ENCODE data around the gene MED13L.

Gene MED13L

DNA sequence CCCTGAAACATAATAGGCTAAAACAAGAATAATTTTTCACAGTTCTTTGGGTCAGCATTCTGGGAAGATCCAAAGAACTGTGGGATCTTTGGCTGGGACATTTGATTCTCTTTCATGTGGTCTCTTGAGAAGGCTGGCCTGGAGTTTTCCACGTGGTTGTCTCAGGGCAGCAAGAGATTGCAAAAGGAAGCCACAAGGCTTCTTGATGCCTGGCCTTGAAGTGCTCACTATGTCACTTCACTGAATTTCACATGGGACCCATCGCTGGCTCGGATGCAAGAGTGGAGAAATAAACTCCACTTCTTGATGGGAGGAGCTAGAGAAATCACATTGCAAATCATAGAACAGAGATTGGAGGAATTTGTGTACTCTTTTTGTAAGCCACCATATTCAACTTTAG lies 343.4 kb downstream of the MED13L start:
- FAIRE-seq = no peak

DNA sequence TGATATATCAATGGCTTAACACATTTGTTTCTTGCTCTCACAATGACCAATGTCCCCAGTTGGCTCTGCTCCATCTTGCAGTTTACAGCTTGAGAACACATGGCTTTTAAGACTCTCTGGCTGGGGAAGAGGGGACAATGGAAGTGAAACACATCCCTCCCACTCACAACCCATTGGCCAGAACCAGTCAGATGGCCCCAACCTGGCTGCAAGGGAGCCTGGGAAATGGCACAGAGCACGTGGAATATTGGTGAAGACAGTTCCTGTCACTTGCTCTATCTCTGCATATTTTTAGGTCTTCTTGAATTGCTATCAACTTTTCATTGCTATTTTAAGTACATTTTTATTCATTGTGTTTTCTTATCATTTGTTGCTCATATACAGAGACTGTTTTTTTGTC lies 345.4 kb downstream of the MED13L start:
- no peak for FAIRE-seq

DNA sequence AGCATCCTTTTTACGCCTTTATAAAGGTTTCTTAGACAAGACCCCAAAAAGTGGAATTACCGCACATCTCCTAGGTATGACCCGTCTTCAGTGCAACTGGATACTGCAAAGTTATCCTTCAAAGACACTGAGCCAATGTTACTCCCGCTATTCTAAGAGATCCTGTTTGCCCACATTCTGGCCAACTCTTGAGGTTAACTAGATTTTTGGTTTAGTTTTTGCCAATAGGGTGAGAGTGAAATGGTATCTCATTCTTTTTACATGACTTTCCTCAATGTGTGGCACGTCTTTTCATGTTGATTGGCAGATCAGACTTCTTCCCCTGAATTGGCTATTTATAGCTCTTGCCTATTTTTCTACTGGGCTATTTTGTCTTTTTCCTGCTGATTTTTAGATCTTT lies 347.2 kb downstream of the MED13L start:
- FAIRE-seq = no peak

DNA sequence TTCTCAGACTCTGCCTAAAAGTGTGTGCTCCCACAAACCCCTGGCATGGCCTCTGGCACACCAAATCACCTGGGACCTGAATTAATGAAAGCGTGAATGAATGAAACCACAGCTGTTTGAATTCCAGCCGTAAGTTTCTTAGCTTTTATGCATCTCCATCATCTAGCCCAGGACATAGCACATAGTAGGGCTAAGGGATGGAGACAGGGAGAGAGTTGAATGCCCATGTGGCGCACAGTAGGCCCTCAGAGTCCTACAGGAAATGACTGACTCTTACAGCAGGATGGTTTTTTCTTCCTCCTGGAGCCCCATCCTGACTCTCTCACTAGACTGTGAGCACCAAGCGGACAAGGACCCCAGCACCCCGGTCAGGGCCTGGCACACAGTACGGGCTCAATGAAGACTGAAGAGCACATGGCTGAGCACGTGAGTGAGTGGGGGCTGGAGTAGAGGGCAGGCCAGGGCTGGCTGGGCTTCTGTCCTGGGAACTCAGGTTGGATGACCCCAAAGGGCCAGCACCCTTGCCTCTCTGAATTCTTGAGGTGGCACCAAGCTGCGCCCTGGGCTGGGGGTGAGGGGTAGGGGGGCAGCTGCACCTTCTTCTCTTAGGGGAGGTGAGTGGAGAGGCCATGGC lies 351.3 kb downstream of the MED13L start:
- FAIRE-seq = no peak

DNA sequence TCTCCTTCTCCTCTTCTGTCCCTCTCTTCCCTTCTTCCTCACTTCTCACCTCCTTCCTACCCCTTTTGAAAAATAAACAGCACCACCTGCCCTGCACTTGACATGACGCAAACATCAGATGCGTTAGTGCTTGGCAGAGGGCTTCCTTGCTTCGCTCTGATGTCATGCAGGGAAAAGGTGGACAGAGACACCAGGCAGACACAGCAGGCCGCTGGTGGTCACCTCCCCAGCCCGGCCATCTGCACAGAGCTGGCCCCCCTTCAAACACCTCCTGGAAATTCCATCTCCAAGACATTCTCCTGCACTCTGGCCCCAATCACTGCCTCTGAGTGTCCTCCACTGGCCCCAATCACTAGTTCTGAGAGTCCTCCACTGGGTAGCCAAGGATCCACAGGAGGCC lies 353.6 kb downstream of the MED13L start:
- FAIRE-seq = no peak

DNA sequence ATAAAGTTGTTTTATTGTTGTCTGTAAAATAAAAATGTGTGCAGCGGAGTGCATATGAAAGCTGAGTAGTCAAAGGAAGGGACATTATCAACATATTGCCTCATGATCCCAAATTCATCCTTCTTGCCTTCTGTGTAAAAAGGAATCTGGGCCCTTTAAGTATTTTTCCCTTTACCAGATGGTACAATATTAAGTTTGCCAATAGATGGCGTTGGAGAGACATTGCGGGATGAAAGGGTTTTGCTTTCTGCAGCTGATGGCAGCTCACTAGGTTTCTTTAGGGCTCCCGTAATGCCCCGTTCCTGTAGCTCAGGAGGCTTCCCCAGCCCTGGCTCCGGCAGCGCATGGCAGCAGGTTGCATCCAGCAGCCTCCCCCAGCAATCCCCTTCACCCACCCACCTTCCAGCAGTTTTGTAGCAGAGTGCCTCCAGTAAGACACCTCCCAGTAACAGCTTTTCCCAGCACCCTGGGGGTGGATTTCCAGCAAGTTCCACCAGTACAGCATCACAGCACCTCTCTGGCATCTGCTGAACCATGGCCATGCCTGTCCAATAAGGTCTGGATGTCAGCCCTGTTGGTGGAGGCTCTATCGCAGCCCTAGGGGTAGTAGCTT lies 354.4 kb downstream of the MED13L start:
- no peak for FAIRE-seq

DNA sequence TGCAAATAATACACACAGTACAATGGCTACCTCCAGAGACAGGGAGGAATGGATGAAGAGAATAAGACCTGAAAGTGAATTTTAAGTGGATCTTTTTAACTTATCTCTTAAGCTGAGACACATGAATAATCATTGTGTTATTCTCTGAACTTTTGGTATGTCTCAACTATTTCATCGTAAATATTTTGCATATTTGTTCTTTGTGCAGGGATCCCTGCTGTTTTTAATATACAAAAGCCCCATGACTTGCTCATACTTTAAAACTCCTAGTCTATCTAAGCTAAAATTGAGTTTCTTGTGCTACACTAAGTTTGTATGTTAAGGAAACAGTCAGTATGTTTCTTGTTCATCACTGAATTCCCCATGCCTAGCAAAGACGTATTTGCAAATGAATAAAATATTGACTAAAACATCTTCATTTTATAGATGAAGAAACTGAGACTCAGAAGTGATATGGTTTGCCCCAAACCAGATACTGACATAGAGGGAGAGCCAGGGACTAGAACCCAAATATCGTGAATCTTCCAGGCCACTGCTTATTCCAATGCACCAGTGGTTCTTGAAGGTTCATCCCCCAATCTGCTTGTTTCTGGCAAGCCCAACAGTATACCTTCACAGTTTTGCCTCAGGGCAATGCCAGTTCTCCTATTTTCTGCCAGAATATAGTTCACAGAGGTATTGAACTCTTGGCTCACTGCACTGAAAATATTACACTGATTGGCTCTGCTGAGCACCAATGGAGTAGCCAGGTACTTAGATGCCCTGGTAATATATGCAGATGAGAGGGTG lies 356.9 kb downstream of the MED13L start:
- no peak for FAIRE-seq

DNA sequence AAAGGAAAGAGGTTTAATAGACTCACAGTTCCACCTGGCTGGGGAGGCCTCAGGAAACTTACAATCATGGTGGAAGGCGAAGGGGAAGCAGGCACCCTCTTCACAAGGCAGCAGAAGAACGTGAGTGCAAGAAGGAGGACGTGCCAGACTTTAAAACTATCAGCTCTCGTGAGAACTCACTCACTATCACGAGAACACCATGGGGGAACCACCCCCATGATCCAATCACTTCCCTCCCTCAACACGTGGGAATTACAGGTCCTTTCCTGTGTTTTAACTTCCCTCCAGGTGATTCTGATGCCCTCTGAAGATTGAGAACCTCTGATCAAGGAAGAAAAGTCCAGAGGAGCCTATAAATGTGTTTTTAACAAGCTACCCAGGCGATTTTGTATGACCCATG lies 358.7 kb downstream of the MED13L start:
- no peak for FAIRE-seq

DNA sequence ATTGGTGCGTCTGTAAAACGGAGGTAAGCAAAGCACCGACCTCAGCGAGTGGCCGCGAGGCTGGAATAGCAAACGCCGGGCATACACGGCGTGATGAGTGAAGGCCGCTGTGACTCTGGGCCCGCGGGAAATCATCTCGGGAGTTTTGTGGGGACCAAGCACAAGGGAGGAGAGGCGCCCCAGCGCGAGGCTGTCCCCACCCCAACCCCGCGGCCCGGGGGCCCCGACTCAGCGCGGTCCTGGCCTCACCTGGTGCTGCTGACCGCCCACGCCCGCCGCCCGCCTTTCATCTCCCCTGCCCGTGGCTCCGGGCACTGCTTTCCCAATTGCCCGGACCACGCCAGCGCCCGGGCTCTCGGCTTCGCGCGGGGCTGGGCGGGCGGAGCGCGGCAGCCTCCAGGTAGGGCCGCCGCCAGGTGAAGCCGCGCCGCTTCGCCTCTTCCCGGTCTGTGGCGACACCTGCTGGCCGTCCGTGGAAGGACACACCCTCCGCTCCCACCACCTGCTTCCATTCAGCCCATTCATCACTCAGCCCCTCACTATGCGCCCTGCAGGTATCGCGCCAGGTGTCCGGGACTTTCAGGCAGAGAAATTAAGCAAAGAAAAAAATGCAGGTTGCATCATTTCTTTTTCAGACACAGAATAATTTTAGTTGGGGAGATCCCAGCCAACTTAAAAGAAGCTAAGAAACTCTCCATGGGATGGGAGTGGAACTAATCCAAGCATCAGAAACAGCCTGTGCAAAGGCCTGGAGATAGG lies 360.4 kb downstream of the MED13L start:
- FAIRE-seq = no peak

DNA sequence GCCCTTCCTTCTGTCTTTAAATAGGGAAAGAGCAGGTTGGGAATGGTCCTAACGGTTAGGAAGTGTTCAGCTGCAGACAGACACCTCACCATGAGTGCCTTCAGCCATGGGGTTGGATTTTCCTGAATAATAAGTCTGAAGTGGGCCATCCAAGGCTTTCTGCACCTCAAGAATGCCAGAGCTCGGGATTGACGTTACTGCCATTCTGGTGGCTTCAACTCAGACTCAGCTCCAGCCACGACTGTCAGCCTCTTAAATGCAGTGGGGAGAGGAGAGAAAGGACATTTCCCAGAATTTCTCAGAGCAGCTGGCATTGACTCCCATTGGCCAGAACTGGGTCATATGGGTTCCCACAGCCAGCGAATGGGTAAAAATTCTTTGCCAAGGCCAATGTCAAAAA lies 363.4 kb downstream of the MED13L start:
- no peak for FAIRE-seq

DNA sequence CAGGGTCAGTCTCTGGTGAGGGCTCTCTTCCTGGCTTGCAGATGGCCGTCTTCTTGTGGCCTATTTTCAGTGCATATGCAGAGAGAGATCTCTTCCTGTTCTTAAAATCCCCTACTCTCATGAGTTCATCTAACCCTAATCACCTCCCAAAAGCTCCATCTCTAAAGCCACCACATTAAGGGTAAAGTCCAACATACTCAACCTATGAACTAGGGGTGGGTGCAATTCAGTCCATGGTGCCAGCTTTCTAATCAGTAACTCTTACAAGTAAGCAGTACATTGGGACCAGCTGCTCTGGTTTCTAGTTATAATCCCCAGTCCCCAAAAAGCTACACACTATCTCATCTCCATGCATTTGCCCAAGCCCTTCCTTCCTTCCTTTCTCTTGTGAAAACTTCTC lies 365.1 kb downstream of the MED13L start:
- no peak for FAIRE-seq

DNA sequence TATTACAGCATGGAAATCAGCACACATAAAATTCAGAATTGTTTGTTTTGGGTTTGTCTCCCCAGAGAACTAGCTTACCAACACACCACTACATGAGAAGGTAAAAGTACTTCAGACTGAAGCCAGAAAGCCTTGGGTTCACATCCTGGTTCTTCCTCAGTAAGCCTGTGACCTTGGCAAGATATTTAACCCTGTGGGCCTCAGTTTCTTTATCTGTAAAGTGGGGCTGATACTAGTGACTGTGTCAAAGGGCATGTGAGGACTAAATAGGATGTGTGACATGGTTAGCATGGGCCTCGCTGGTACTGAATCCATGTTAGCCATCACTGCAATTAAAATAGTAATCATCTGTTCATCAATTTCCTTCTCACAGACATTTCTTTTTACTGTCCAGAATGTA lies 366.1 kb downstream of the MED13L start:
- FAIRE-seq = no peak

DNA sequence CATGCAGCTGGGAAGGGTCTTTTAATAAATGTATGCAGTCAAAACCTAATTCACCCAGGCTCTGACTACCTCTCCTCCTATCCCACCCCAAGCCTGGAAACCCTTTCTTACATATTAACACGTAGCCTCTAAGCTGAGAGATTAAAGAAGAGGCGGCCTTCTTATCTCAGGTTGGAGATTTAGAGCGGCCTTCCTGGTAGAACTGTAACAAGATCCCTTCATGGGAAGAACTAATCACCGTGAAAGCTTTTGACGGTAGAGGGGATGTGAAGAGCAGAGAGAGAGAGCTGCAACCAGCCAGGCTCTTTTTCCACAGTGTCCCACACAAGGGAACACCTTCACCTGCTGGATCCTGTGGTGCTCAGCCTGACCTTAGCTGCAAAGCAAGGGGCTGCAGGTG lies 367.4 kb downstream of the MED13L start:
- no peak for FAIRE-seq
